AG09309 (cell line): ENCODE results near the gene ST7.
"Not testable (repeated sequence)": the region's sequence is repeated elsewhere in the genome, so short reads cannot be mapped to it uniquely, and the experiment has no call there.

Experiments
- DNase-seq: peaks from one replicate; pipeline ENCODE4 v3.0.0-alpha.2; 2010; ENCODE audit warnings: low read depth
- H3K4me3 ChIP-seq: 2 replicates; pipeline ENCODE4 v1.5.1; 2011; ENCODE audit warnings: mild to moderate bottlenecking, low read depth, low read length, moderate library complexity; ENCODE audit not compliant: control insufficient read depth
- TF ChIP-seq, protein P1 (sequence below): IDR thresholded peaks from 2 replicates; pipeline ENCODE4 v1.5.1; 2011; ENCODE audit warnings: mild to moderate bottlenecking, low read depth, low read length, inconsistent platforms; ENCODE audit not compliant: insufficient read depth, control insufficient read depth; ENCODE audit errors: missing control alignments

ST7 gene

DNA sequence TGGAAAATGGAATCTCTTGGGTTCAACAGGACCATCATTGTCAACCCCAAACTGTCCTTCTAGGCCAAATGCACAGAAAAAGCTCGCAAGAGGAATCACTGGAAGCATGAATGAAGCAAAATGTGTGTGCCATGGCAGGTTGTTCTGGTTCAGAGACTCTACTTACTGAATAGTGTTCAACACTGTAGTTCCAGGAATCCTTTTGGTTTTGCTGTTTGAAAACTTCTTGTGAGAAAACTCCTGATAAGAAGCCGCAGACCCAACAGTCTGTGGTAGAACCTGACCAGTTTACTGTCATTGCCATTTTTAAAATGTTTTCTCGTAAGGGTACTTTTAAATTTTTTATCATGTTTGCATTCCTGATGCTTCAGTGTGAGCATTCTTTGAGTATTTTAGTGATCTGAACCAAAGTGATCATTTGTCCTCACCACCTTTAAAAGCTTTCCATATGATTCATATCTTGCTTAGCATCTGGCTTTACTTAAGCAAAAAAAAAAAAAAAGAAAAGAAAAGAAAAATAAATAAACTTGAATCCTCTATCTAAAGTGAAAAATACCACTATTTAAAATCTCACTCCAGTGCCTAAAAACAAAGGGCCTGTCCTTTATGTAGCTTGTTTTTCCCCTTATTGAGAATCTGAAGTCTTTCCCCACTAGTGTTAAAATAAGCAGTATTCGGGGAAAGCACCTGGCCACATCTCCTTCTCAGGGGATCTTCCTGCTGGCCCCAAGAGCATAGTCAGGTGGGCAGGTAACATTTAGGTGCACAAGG is 277.2 kb downstream of the ST7 start:
- TF ChIP-seq, protein P1, sequence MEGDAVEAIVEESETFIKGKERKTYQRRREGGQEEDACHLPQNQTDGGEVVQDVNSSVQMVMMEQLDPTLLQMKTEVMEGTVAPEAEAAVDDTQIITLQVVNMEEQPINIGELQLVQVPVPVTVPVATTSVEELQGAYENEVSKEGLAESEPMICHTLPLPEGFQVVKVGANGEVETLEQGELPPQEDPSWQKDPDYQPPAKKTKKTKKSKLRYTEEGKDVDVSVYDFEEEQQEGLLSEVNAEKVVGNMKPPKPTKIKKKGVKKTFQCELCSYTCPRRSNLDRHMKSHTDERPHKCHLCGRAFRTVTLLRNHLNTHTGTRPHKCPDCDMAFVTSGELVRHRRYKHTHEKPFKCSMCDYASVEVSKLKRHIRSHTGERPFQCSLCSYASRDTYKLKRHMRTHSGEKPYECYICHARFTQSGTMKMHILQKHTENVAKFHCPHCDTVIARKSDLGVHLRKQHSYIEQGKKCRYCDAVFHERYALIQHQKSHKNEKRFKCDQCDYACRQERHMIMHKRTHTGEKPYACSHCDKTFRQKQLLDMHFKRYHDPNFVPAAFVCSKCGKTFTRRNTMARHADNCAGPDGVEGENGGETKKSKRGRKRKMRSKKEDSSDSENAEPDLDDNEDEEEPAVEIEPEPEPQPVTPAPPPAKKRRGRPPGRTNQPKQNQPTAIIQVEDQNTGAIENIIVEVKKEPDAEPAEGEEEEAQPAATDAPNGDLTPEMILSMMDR, result no peak
- H3K4me3 ChIP-seq, result no peak overlapping the region
- peak; percentile 97 for DNase-seq

DNA sequence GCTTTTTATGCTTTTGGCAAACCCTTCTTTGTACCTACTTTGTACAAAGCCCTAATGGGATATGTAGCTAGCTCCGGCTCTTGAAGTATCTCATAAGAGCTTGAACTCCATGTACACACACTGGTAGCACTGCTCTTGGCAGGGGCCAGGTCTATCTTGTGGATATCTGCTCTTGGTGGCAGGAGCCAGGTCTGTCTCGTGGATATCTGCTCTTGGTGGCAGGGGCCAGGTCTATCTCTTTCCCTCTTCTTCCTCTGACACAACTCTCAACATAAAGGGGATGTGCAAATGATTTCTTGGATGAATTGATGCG is 277.7 kb downstream of the ST7 start:
- TF ChIP-seq, protein P1, result no peak
- no peak overlapping the region for H3K4me3 ChIP-seq

DNA sequence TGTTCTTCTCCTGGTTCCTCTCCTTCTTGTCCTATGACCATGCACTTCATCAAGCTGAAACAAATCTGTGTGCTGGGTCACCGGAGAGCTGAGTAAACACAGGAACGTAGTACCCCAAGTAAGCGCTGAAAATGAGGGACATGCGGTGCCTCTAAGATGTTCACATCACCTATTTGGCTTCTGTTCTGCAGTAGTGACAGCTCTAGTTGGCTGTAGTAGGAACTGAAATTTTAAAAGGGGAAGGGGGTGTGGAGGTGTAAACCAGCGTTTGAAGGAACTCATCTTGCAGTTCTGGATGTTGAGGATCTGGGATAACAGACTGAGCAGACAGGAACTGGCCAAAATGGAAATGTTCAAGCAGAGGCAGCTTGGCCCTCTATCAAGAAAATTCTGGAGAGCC is 284.3 kb downstream of the ST7 start:
- DNase-seq, result no peak
- no peak overlapping the region for H3K4me3 ChIP-seq
- TF ChIP-seq, protein P1, result no peak

More for the DNA sequence above, 277.7 kb downstream of the ST7 start:
- DNase-seq, result no peak

DNA sequence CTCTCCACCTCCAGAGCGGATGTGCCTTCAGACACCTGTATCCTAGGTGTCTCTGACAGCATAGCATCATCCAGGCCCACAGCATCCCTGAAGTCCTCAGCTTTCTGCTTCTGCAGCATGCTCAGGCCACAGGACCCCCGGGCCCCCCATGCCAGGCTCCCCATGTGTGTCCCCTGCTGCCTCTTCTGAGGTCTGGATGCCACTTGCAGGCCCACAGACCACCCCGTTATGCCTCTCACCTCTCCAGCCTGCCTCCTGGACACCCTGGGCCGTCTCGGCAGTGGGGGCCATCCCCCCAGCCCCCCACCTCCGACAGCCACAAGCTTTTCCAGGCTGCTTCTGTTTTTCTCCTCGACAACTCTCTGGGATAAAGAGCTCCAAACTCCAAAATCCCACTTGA is 285.2 kb downstream of the ST7 start:
- H3K4me3 ChIP-seq, result no peak overlapping the region
- DNase-seq, result no peak
- TF ChIP-seq, protein P1, result no peak

DNA sequence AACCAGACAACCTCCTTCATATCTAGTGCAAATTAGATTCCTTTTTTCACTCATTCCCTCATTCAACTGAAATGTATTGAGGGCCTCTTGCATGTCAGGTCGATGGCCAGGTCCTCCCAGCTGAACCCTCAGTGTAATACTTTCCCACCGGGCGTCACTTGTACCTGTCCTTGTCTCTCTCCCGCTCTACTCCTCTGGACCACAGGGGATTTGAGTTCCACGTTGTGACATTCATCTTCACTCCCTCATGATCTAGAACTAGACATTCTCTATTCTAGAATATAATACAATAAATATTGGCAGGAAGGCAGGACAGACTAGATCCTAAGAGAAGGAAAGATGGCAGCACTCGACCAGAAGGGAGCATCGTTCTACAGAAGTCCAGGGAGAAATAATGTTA is 285.6 kb downstream of the ST7 start:
- no peak for DNase-seq
- no peak overlapping the region for H3K4me3 ChIP-seq
- TF ChIP-seq, protein P1, result no peak

DNA sequence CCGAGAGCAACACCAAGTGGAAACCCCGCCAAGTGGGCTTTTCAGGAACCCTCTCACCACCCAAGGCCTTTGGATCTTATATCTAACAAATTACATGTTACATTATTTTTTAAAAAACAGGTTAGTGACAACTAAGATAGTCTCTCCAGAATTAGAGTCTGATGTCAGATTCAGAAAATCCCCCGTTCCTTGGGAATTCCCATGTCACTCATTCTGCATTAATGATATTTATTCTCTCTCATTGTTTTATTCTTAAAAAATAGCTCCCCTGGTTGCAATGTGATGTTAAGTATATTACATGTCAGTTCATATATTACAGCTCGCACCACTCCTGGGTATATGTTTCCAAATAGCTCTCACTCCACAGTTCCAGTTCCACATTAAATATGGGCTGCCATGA is 287.8 kb downstream of the ST7 start:
- TF ChIP-seq, protein P1, result no peak
- no peak overlapping the region for H3K4me3 ChIP-seq
- DNase-seq, result no peak

DNA sequence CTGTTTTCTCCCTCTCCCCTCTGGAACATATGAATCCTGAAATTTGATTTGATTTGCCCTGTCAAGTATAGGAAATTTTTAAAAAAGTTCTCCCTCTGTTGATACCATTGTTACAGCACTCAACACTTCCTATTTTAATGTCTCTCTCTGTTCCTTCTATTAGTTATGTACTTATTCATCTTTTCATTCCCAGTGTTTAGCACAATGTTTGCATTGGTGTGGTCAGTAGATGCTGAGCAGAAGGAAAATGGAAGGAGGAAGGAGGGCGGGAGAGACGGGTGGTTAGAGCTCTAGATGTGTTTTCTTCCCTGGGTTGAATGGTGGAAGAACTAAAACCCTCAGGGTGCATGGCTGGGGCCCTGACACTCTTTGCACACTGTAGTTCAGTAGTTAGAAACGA is 290.1 kb downstream of the ST7 start:
- no peak overlapping the region for H3K4me3 ChIP-seq
- TF ChIP-seq, protein P1, result no peak
- no peak for DNase-seq

DNA sequence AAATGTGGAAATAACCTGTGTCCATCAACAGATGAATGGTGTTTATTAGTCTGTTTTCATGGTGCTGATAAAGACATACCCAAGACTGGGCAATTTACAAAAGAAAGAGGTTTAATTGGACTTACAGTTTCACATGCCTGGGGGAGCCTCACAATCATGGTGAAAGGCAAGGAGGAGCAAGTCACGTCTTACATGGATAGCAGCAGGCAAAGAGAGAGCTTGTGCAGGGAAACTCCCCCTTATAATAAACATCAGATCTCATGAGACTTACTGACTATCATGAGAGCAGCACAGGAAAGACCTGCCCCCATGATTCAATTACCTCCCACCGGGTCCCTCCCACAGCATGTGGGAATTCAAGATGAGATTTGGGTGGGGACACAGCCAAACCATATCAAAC is 292.4 kb downstream of the ST7 start:
- DNase-seq, H3K4me3 ChIP-seq: not testable (repeated sequence)
